Stimulated activated CD4-positive, alpha-beta T cell treated with anti-CD3 and anti-CD28 coated beads, Interleukin-1b, Interleukin-23, amount 100 ng/mL, for 24 hours (primary cell): ENCODE measurements around the gene HADHB.
"Not testable (repeated sequence)": the region's sequence is repeated elsewhere in the genome, so short reads cannot be mapped to it uniquely, and the experiment has no call there.

Experiments used
- DNase-seq, 4 experiments: peaks; one replicate each; pipeline ENCODE4 v3.0.0-alpha.2; 2020; ENCODE audit warnings: low read depth in 4 of 4, low spot score in 1 of 4

The HADHB gene

DNA sequence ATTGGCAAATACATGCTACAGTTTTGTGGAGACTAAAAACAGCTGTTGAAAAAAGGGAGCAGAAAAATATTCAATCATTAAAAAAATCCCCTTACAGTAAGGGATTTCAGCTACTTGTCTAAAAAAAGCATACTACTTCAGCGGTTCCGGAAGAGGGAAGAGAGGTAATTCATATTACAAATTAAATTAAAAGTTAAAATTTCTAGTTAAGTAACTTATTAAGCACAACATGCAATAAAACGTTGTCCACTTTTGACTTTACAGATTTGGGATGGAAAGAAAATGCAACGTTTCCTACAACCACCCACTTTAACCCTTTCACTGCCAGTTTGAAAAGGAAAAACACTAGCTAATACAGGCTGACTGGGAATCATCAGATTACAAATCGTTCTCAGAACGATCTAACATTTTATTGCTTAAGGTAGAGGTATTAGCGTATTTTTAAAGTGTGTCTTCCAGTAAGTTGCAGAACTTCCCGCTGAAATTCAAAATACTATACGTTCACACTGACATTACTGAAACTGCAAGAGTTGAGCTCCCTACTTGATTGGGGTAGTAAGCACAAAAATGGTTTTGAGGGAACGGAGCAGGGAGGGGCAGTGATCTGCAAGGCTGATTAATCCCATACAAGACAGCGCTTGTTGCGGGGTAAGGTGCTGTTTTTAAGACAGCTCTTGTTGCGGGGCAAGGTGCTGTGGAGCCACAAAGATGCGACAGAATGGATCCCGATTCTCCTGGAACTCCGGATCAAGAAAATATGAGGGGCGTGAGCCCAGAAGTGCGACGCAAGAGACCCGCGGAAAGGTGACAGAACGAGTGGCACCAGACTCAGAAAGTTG lies 1.1 kb upstream of the HADHB start:
- DNase-seq: no peak

GRCh38 chr2:26245231-26245732 lies 543 bp downstream of the HADHB start:
- DNase-seq: peak in 3 of 4 experiments; percentile 13 to 32 (median 13)

DNA sequence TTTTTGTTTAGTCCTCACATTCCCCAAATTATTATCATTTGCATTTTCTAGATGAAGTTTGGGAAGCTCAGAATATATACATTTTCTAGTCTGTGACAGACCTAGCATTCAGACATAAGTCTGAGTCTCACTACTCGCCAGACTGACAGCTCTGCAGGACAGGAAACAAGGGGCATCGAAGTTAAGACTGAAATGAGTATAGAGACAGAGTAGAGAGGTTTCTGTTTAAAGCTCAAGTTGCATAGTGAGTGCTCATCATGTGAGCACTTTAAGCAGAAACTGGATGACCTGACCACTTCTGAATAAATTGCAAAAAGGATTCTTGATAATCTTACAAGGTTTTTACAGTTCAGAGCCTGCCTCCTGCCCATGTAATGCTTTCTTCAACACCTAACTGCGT lies 1.1 kb downstream of the HADHB start:
- no peak for DNase-seq

DNA sequence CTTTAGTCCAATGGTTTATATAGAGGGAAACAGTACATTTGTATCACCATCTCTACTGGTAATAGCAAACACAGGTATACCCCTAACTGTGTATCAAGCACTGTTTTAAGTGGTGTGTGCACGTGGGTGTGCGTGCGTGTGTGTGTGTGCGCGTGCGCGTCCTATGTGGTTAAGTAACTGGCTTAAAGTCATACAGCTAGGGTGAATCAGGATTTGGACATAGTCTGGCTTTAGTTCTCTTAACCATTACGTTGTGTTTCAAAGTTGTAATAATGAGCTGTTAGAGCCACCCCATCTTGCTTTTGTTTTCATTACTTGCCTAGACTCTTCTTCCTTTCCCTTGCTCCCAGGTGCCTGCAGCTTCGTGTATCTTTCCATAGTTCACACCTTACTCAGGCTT lies 2.1 kb downstream of the HADHB start:
- DNase-seq: no peak

DNA sequence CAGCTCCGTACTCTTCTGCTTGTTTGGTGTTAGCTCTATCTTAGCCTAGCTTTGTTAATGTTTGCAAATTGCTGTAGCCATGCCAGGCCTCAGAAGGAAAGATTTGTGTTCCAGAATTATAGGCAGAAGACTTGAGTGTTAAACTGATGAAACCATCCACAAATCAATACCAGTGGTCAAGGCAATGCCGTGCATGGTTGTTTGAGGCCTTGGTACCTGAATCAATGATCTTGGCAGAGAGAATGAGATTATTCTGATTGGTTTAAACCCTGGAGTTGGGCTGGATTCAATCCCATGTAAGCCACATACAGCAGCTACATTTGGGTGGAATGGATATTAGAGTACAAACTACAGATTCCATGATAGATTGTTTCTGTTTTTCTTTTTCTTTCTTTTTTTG lies 4.9 kb downstream of the HADHB start:
- DNase-seq: no peak

GRCh38 chr2:26251893-26252292 lies 7.2 kb downstream of the HADHB start:
- DNase-seq: no peak

DNA sequence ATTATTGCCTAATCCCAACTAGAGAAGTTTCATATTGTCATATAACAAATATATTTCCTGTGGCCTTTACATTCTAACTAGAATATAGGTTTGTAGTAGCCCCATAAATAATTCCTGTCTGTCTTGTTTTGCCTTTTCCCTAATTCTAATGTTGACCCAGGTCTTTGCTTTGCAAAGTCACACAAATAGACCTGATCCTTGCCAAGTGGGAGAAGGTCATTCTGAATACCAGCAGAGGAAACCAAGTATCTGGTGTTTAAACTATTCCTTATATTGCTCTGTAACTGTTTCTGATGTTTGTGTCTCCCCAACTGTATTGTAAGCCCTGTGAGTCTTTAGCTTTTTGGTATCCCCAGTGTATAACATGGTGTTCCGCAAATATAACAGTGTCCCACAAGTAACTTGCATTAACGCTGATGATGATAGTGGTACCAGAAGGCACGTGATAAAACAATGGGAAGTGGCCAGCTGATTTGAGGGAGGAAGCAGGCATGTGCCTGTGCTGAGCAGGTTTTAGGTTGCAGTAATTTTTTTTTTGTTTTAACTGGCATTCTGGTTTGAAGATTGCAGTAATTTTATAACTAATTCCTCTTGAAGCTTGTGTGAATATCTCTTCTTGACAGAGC lies 11.1 kb downstream of the HADHB start:
- DNase-seq: no peak

GRCh38 chr2:26258836-26259235 lies 14.1 kb downstream of the HADHB start:
- not testable (repeated sequence) for DNase-seq

- no peak for DNase-seq
Measured at GRCh38 chr2:26268213-26268612, 23.5 kb downstream of the HADHB start.

DNA sequence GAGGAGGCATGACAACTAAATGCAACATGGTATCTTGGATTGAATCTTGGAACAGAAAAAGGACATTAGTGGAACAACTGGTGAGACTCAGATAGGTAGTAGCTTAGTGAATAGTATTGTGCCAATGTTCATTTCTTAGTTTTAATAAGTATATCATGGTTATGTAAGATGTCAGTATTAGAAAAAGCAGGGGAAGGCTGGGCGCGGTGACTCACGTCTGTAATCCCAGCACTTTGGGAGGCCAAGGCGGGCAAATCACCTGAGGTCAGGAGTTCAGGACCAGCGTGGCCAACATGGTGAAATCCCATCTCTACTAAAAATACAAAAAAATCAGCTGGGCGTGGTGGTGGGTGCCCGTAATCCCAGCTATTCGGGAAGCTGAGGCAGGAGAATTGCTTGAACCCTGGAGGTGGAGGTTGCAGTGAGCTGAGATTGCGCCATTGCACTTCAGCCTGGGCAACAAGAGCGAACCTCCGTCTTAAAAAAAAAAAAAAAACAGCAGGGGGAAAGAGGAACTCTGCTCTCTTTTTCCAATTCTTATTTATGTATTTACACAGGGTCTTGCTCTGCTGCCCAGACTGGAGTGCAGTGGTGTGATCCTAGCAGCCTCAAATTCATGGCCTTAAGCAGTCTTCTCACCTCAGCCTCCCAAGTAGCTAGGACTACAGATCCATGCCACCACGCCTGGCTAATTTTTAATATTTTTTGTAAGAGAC lies 24.1 kb downstream of the HADHB start:
- not testable (repeated sequence) for DNase-seq

- DNase-seq: no peak
Measured at GRCh38 chr2:26269571-26270158, 24.9 kb downstream of the HADHB start.

GRCh38 chr2:26270373-26270772 lies 25.6 kb downstream of the HADHB start:
- DNase-seq: no peak

DNA sequence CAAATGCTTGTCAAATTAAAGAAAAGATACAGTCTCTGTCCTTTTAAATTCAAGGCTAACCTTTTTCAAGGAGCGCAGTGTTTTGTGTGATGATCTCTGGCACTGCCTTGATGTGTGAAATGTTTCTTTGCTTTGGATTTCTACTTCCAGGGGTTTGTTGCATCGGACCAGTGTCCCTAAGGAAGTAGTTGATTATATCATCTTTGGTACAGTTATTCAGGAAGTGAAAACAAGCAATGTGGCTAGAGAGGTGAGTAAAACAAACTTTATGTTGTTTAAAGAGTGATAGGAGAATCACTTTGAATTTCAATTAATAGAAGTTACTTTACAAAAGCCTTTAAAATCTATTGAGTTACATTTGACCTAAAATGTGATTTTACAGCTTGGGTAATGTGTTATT lies 28.8 kb downstream of the HADHB start:
- no peak for DNase-seq

GRCh38 chr2:26274058-26274613 lies 29.4 kb downstream of the HADHB start:
- no peak for DNase-seq

GRCh38 chr2:26276484-26277227 lies 31.9 kb downstream of the HADHB start:
- DNase-seq: no peak

DNA sequence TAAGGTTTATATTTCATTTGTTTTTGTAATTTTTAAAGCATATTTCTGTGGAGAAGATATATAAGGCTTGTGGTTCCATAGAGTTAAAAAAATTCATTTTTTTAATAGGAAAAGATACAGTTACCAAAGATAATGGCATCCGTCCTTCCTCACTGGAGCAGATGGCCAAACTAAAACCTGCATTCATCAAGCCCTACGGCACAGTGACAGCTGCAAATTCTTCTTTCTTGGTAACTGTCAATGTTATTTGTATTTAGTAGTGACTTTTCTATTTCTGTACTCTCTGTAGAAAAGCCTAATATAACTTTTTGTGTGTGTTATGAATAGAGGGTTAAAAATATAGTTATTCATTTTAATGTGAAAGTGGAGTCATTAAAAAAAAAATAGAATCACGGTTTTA lies 35.1 kb downstream of the HADHB start:
- DNase-seq: no peak

DNA sequence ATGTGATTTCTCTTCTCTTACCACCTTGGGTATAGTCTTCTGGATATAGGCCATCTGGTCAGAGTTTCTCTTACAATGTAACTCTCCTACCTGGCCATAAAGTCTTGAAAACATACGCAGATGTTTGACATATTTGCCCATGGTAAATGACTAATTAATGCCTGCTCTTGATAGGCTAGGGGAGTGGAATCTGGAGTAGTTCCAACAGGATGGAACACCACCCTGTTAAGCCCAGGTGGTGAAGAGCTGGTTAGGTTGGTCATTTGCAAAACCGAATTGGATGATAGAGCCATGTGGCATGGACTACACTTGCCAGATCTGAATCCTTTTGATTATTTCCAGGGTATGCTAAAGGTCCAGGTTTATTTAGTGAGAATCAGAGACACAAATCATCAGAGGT lies 36.5 kb downstream of the HADHB start:
- DNase-seq: no peak

DNA sequence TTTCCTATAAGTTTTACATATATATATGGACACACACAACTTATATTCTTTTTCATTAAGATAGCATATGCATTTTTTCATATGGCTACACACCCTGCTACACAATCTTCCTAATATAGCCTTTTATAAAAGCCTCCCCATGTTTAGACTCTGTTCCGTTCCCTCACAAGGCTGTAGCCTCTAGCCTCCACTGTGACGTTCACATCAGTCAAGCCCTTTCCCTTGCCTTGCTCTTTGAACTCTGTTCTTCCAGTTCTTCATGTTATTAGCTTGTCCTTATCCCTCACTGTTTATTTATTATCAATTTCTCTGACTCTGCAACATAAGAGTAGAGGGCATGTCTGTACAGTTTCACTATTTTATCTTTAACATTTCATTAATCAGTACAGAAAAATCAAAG lies 38.9 kb downstream of the HADHB start:
- no peak for DNase-seq

DNA sequence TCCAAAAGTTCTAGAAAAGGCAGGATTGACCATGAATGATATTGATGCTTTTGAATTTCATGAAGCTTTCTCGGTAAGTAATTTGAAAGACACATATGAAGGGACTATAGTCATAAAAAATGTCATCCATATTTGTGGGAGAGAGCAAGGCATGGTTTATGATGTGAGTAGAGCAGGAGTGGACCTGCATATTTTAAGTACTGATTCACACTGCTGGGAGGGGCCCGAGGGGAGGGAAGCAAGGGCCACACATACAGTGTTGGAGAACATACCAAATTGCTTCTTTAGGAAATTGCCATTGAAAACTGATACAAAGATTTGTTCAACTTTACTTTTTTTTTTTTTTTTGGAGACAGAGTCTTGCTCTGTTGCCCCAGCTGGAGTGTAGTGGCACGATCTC lies 39.4 kb downstream of the HADHB start:
- DNase-seq: no peak

DNA sequence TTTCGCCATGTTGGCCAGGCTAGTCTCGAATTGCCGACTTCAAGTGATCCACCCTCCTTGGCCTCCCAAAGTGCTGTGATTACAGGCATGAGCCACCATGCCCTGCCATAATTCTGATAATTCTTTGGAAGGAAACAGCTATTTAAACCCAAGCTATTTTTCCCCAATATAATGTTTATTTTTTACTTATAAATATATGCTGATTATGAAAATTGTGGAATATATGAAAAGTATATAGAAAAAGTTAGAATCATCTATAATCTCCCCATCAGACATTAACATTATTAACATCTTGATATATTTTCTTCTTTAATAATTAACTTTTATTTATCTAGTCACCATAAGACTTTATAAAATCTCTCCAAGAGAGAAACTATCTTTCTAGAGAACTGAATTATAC lies 41.2 kb downstream of the HADHB start:
- DNase-seq: no peak

DNA sequence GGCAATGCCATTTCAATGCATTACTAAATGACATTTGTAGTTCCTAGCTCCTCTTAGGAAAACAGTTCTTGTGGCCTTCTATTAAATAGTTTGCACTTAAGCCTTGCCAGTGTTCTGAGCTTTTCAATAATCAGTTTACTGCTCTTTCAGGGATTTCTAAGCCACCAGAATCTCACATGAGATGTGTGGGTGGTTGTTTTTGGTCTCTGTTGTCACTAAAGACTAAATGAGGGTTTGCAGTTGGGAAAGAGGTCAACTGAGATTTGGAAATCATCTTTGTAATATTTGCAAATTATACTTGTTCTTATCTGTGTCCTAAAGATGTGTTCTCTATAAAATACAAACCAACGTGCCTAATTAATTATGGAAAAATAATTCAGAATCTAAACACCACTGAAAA lies 45.3 kb downstream of the HADHB start:
- DNase-seq: no peak
